HepG2 (cell line): ENCODE data around the gene CAPRIN2. TPM values are rescaled to one million over a fixed set of nuclear protein-coding genes. Genes with fewer than 3 reads are reported as not detected.
A peak's percentile ranks its signal among the peaks of the same experiment; 100 is the strongest.

Experiments used
- BHLHE40 ChIP-seq: IDR thresholded peaks from 2 replicates; pipeline ENCODE4 v1.6.1; 2011; ENCODE audit warnings: low read length, improper control_type of control experiment
- CBFB ChIP-seq: sonication (generic); formaldehyde crosslinking; IDR thresholded peaks from 2 replicates; pipeline ENCODE4 v1.4.0; 2020; ENCODE audit warnings: missing genetic modification reagents
- CC2D1A ChIP-seq: sonication (generic); formaldehyde crosslinking; IDR thresholded peaks from 2 replicates; pipeline ENCODE4 v1.8.1; 2023; ENCODE audit warnings: mild to moderate bottlenecking, missing genetic modification reagents
- DMAP1 ChIP-seq: IDR thresholded peaks from 2 replicates; pipeline ENCODE4 v1.6.1; 2016
- HDAC2 ChIP-seq: sonication (generic); formaldehyde crosslinking; IDR thresholded peaks from 2 replicates; pipeline ENCODE4 v1.4.0; 2020; ENCODE audit warnings: missing genetic modification reagents
- HMG20B ChIP-seq: conservative IDR thresholded peaks from 2 replicates; pipeline ENCODE4 v1.6.1; 2016; ENCODE audit warnings: missing genetic modification reagents, missing compliant biosample characterization
- KAT8 ChIP-seq: IDR thresholded peaks from 2 replicates; pipeline ENCODE4 v1.6.1; 2016; ENCODE audit warnings: missing genetic modification reagents, missing compliant biosample characterization
- MIER3 ChIP-seq: IDR thresholded peaks from 2 replicates; pipeline ENCODE4 v1.6.1; 2016; ENCODE audit warnings: missing compliant biosample characterization, borderline replicate concordance
- MTF1 ChIP-seq: sonication (generic); formaldehyde crosslinking; IDR thresholded peaks from 2 replicates; pipeline ENCODE4 v1.5.0; 2020; ENCODE audit warnings: missing genetic modification reagents
- NR2F2 ChIP-seq: IDR thresholded peaks from 2 replicates; pipeline ENCODE4 v1.6.1; 2012; ENCODE audit warnings: low read depth, inconsistent platforms, borderline replicate concordance
- PRMT3 ChIP-seq: sonication (generic); formaldehyde crosslinking; IDR thresholded peaks from 2 replicates; pipeline ENCODE4 v1.8.1; 2022; ENCODE audit warnings: low read depth, mild to moderate bottlenecking, moderate library complexity, missing genetic modification reagents, borderline replicate concordance
- RXRA ChIP-seq: sonication (generic); formaldehyde crosslinking; IDR thresholded peaks from 2 replicates; pipeline ENCODE4 v1.5.1; 2020; ENCODE audit warnings: missing genetic modification reagents
- TEAD3 ChIP-seq: optimal IDR thresholded peaks from 2 replicates; pipeline ENCODE3; 2016; ENCODE audit warnings: borderline replicate concordance
- ZEB1 ChIP-seq: IDR thresholded peaks from 2 replicates; pipeline ENCODE4 v1.6.1; 2012; ENCODE audit warnings: mild to moderate bottlenecking, low read depth, inconsistent platforms; ENCODE audit not compliant: insufficient replicate concordance
- ZFP37 ChIP-seq: sonication (generic); formaldehyde crosslinking; IDR thresholded peaks from 2 replicates; pipeline ENCODE4 v1.4.0; 2020; ENCODE audit warnings: missing genetic modification reagents, borderline replicate concordance
- ZNF30 ChIP-seq: sonication (generic); formaldehyde crosslinking; IDR thresholded peaks from 2 replicates; pipeline ENCODE4 v1.5.0; 2020; ENCODE audit warnings: mild to moderate bottlenecking, missing genetic modification reagents
- ZNF331 ChIP-seq: sonication (generic); formaldehyde crosslinking; IDR thresholded peaks from 2 replicates; pipeline ENCODE4 v1.4.0; 2020; ENCODE audit warnings: missing genetic modification reagents
- ZNF570 ChIP-seq: sonication (generic); formaldehyde crosslinking; IDR thresholded peaks from 2 replicates; pipeline ENCODE4 v1.4.0; 2020; ENCODE audit warnings: mild to moderate bottlenecking, missing genetic modification reagents, borderline replicate concordance
- ZSCAN29 ChIP-seq: sonication (generic); formaldehyde crosslinking; conservative IDR thresholded peaks from 2 replicates; pipeline ENCODE4 v1.4.0; 2020; ENCODE audit warnings: mild to moderate bottlenecking, missing genetic modification reagents
- polyA plus RNA-seq, 8 experiments: library from polyadenylated mRNA; depleted of rRNA in 3 of 8; stranded (reverse) in 7 of 8; unstranded in 1 of 8; fragments of >200 nt; fragmentation: Illumina TruSeq in 4 of 8; extraction: Trizol in 4 of 8; gene quantifications; 2 replicates each; pipeline versions ENCODE4 v1.2.1 to v1.2.3, GENCODE V29; 2011 to 2016; ENCODE audit warnings: low read depth in 4 of 8, missing spikeins in 1 of 8, mixed read lengths in 1 of 8; ENCODE audit not compliant: insufficient read depth in 1 of 8
- total RNA-seq, 5 experiments: library from RNA; depleted of rRNA; stranded (reverse); fragments of >200 nt; fragmentation: Illumina TruSeq; extraction: Trizol; gene quantifications; 2 replicates each; pipeline ENCODE4 v1.2.3, GENCODE V29; 2016; ENCODE audit warnings: low read depth in 1 of 5
- TF ChIP-seq, protein P1 (sequence below): IDR thresholded peaks from 2 replicates; pipeline ENCODE4 v1.6.1; 2016; ENCODE audit warnings: low read depth, missing genetic modification reagents, missing compliant biosample characterization
- TF ChIP-seq, protein P2 (sequence below): sonication (generic); formaldehyde crosslinking; IDR thresholded peaks from 2 replicates; pipeline ENCODE4 v1.4.0; 2020; ENCODE audit warnings: missing genetic modification reagents
- TF ChIP-seq, protein P3 (sequence below): IDR thresholded peaks from 2 replicates; pipeline ENCODE4 v1.6.1; 2012; ENCODE audit warnings: inconsistent platforms
- TF ChIP-seq, protein P4 (sequence below): sonication (generic); formaldehyde crosslinking; IDR thresholded peaks from 2 replicates; pipeline ENCODE4 v1.8.0; 2022; ENCODE audit warnings: mild to moderate bottlenecking, missing genetic modification reagents

CAPRIN2 gene
- total and polyA plus RNA-seq, 2 of the 13 experiments (the other 11 are each of a cell fraction or from before 2014, with no cell fraction given) = 21.7 to 30.6 TPM

DNA sequence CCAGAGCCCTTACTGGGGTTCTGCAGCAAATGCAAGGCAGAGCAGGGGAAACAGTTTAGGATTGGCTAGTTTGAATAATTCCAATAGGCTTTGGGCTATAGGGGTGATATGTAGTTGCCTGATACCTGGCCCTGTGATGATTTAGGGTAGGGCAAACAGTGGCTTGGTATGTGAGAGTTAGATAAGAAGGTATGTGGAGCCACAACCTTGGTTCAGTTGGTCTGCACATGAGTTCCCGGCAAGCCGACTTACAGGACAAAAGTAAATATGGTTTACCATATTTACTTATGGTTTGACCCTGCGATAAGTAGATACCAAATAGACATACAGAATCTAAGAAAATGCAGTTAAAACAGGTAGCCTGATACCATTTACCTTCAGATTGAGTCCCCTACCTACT, 8.3 kb upstream of the CAPRIN2 start (continued):
- TF ChIP-seq, protein P1, sequence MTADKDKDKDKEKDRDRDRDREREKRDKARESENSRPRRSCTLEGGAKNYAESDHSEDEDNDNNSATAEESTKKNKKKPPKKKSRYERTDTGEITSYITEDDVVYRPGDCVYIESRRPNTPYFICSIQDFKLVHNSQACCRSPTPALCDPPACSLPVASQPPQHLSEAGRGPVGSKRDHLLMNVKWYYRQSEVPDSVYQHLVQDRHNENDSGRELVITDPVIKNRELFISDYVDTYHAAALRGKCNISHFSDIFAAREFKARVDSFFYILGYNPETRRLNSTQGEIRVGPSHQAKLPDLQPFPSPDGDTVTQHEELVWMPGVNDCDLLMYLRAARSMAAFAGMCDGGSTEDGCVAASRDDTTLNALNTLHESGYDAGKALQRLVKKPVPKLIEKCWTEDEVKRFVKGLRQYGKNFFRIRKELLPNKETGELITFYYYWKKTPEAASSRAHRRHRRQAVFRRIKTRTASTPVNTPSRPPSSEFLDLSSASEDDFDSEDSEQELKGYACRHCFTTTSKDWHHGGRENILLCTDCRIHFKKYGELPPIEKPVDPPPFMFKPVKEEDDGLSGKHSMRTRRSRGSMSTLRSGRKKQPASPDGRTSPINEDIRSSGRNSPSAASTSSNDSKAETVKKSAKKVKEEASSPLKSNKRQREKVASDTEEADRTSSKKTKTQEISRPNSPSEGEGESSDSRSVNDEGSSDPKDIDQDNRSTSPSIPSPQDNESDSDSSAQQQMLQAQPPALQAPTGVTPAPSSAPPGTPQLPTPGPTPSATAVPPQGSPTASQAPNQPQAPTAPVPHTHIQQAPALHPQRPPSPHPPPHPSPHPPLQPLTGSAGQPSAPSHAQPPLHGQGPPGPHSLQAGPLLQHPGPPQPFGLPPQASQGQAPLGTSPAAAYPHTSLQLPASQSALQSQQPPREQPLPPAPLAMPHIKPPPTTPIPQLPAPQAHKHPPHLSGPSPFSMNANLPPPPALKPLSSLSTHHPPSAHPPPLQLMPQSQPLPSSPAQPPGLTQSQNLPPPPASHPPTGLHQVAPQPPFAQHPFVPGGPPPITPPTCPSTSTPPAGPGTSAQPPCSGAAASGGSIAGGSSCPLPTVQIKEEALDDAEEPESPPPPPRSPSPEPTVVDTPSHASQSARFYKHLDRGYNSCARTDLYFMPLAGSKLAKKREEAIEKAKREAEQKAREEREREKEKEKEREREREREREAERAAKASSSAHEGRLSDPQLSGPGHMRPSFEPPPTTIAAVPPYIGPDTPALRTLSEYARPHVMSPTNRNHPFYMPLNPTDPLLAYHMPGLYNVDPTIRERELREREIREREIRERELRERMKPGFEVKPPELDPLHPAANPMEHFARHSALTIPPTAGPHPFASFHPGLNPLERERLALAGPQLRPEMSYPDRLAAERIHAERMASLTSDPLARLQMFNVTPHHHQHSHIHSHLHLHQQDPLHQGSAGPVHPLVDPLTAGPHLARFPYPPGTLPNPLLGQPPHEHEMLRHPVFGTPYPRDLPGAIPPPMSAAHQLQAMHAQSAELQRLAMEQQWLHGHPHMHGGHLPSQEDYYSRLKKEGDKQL (CRISPR knock-in tag) = peak; percentile 64; the same call in 1 of the 2 replicates
- TF ChIP-seq ZFP37 (CRISPR knock-in tag) (no peak), CC2D1A (CRISPR knock-in tag) (no peak), BHLHE40 (peak; percentile 48; the same call in 1 of the 2 replicates), MTF1 (CRISPR knock-in tag) (no peak), RXRA (CRISPR knock-in tag) (no peak; the same call in 1 of the 2 replicates), PRMT3 (CRISPR knock-in tag) (no peak), ZEB1 (peak; percentile 70), ZNF30 (CRISPR knock-in tag) (no peak), ZNF570 (no peak), ZSCAN29 (CRISPR knock-in tag) (no peak), CBFB (CRISPR knock-in tag) (peak; percentile 88), NR2F2 (peak; percentile 62; the same call in 1 of the 2 replicates), HMG20B (peak; percentile 77; the same call in 1 of the 2 replicates), MIER3 (CRISPR knock-in tag) (peak; percentile 36; the same call in 1 of the 2 replicates), KAT8 (CRISPR knock-in tag) (peak; percentile 34; the same call in 1 of the 2 replicates), ZNF331 (CRISPR knock-in tag) (peak; percentile 68; the same call in 1 of the 2 replicates), HDAC2 (CRISPR knock-in tag) (peak; percentile 57; the same call in 1 of the 2 replicates), TEAD3 (CRISPR knock-in tag) (peak; percentile 92), DMAP1 (CRISPR knock-in tag) (0 out of 2 replicates have a peak, but pooled peaks have one; percentile 30)
- TF ChIP-seq, protein P2, sequence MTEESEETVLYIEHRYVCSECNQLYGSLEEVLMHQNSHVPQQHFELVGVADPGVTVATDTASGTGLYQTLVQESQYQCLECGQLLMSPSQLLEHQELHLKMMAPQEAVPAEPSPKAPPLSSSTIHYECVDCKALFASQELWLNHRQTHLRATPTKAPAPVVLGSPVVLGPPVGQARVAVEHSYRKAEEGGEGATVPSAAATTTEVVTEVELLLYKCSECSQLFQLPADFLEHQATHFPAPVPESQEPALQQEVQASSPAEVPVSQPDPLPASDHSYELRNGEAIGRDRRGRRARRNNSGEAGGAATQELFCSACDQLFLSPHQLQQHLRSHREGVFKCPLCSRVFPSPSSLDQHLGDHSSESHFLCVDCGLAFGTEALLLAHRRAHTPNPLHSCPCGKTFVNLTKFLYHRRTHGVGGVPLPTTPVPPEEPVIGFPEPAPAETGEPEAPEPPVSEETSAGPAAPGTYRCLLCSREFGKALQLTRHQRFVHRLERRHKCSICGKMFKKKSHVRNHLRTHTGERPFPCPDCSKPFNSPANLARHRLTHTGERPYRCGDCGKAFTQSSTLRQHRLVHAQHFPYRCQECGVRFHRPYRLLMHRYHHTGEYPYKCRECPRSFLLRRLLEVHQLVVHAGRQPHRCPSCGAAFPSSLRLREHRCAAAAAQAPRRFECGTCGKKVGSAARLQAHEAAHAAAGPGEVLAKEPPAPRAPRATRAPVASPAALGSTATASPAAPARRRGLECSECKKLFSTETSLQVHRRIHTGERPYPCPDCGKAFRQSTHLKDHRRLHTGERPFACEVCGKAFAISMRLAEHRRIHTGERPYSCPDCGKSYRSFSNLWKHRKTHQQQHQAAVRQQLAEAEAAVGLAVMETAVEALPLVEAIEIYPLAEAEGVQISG (CRISPR knock-in tag) = no peak
- TF ChIP-seq, protein P3, sequence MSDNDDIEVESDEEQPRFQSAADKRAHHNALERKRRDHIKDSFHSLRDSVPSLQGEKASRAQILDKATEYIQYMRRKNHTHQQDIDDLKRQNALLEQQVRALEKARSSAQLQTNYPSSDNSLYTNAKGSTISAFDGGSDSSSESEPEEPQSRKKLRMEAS = 0 out of 2 replicates have a peak, but pooled peaks have one; percentile 35
- TF ChIP-seq, protein P4, sequence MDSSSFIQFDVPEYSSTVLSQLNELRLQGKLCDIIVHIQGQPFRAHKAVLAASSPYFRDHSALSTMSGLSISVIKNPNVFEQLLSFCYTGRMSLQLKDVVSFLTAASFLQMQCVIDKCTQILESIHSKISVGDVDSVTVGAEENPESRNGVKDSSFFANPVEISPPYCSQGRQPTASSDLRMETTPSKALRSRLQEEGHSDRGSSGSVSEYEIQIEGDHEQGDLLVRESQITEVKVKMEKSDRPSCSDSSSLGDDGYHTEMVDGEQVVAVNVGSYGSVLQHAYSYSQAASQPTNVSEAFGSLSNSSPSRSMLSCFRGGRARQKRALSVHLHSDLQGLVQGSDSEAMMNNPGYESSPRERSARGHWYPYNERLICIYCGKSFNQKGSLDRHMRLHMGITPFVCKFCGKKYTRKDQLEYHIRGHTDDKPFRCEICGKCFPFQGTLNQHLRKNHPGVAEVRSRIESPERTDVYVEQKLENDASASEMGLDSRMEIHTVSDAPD = 0 out of 2 replicates have a peak, but pooled peaks have one; percentile 33
